ENCODE measurements around the gene RAB43. TPM values are rescaled to one million over a fixed set of nuclear protein-coding genes. Genes with fewer than 3 reads are reported as not detected.

RAB43 gene
- total RNA-seq, 1 experiment from 2014 or later, result 2.9 TPM

GRCh38 chr3:129063841-129064482 lies 57.6 kb downstream of the RAB43 start:
- ChIA-PET POLR2A (ENCODE audit: low non-redundant PET) (no interaction called here), CTCF (no interaction called here)
- DNase-seq (ENCODE audit: low spot score), result no peak
- no peaks in the 10 kb centered on the region for H3K27me3 ChIP-seq (replicated peaks; ENCODE audit: insufficient read depth, low read depth, low read length, poor library complexity)
- no peak overlapping the region for H3K27ac ChIP-seq (ENCODE audit: low read depth, low read length, poor library complexity, severe bottlenecking)
- TF ChIP-seq CTCF (conservative IDR thresholded peaks at IDR 0.05; ENCODE audit: low read depth, low read length) (no peak), EZH2 (IDR thresholded peaks at IDR 0.05; ENCODE audit: borderline replicate concordance, low read depth, low read length, poor library complexity, severe bottlenecking) (no peak)
- H3K4me3 ChIP-seq (ENCODE audit: low read depth, low read length, poor library complexity, severe bottlenecking), result no peak overlapping the region
- H3K9me3 ChIP-seq (ENCODE audit: low read depth, low read length, poor library complexity, severe bottlenecking), result no peaks in the 10 kb centered on the region
- no peaks in the 10 kb centered on the region for H3K36me3 ChIP-seq (ENCODE audit: insufficient read depth, low read length, poor library complexity, severe bottlenecking)
- no peaks in the 10 kb centered on the region for H3K4me1 ChIP-seq (ENCODE audit: insufficient read depth, low read length, poor library complexity, severe bottlenecking)
- no TSS peak for BruUV-seq (replicated peaks)
- intact Hi-C loops (cut with micrococcal nuclease; ENCODE audit: unreplicated experiment), result no loop called here

- TF ChIP-seq CTCF (conservative IDR thresholded peaks at IDR 0.05; ENCODE audit: low read depth, low read length), result no peak
- no peak for TF ChIP-seq EZH2 (IDR thresholded peaks at IDR 0.05; ENCODE audit: borderline replicate concordance, low read depth, low read length, poor library complexity, severe bottlenecking)
- BruUV-seq (replicated peaks), result no TSS peak
- H3K9me3 ChIP-seq (ENCODE audit: low read depth, low read length, poor library complexity, severe bottlenecking), result no peaks in the 10 kb centered on the region
- H3K4me1 ChIP-seq (ENCODE audit: insufficient read depth, low read length, poor library complexity, severe bottlenecking), result no peaks in the 10 kb centered on the region
- H3K4me3 ChIP-seq (ENCODE audit: low read depth, low read length, poor library complexity, severe bottlenecking), result no peak overlapping the region
- no peak for DNase-seq (ENCODE audit: low spot score)
- H3K36me3 ChIP-seq (ENCODE audit: insufficient read depth, low read length, poor library complexity, severe bottlenecking), result no peaks in the 10 kb centered on the region
- POLR2A ChIA-PET (ENCODE audit: low non-redundant PET), result no interaction called here
- no peak overlapping the region for H3K27ac ChIP-seq (ENCODE audit: low read depth, low read length, poor library complexity, severe bottlenecking)
- CTCF ChIA-PET, result no interaction called here
- intact Hi-C loops (cut with micrococcal nuclease; ENCODE audit: unreplicated experiment), result no loop called here
- H3K27me3 ChIP-seq (replicated peaks; ENCODE audit: insufficient read depth, low read depth, low read length, poor library complexity), result no peaks in the 10 kb centered on the region
Observed at GRCh38 chr3:129063091-129063640, 58.4 kb downstream of the RAB43 start.

- Histone ChIP-seq H3K4me1 (ENCODE audit: insufficient read depth, low read length, poor library complexity, severe bottlenecking) (no peaks in the 10 kb centered on the region), H3K27ac (ENCODE audit: low read depth, low read length, poor library complexity, severe bottlenecking) (no peak overlapping the region), H3K27me3 (replicated peaks; ENCODE audit: insufficient read depth, low read depth, low read length, poor library complexity) (no peaks in the 10 kb centered on the region), H3K36me3 (ENCODE audit: insufficient read depth, low read length, poor library complexity, severe bottlenecking) (no peaks in the 10 kb centered on the region), H3K4me3 (ENCODE audit: low read depth, low read length, poor library complexity, severe bottlenecking) (no peak overlapping the region), H3K9me3 (ENCODE audit: low read depth, low read length, poor library complexity, severe bottlenecking) (no peaks in the 10 kb centered on the region)
- ChIA-PET CTCF (interaction anchor here (1.0 kb wide), 1 partner anchor 9 kb away, joined by 3 read pairs; no protein-coding TSS in a partner anchor), POLR2A (ENCODE audit: low non-redundant PET) (no interaction called here)
- no peak for TF ChIP-seq CTCF (conservative IDR thresholded peaks at IDR 0.05; ENCODE audit: low read depth, low read length)
- TF ChIP-seq EZH2 (IDR thresholded peaks at IDR 0.05; ENCODE audit: borderline replicate concordance, low read depth, low read length, poor library complexity, severe bottlenecking), result no peak
- intact Hi-C loops (cut with micrococcal nuclease; ENCODE audit: unreplicated experiment), result no loop called here
- BruUV-seq (replicated peaks), result no TSS peak
- no peak for DNase-seq (ENCODE audit: low spot score)
Observed at GRCh38 chr3:129061888-129062834, 59.4 kb downstream of the RAB43 start.
